ENCODE data around the gene EIF4G3.

GRCh38 chr1:21131200-21131599, 45.5 kb downstream of the EIF4G3 start:
- no peak for TF ChIP-seq CTCF (conservative IDR thresholded peaks at IDR 0.05)
- no peak for TF ChIP-seq ZFX (IDR thresholded peaks at IDR 0.05)

All from C4-2B (cell line).